T-helper 1 cell treated with Interleukin-12 subunit alpha and Interleukin-12 subunit beta and Interleukin-4 antibody, amounts not matched to agents 30 μg/mL and 1 μg/mL, for 36 hours (primary cell): ENCODE data around the gene PI4K2A.
"Not testable (repeated sequence)": the region's sequence is repeated elsewhere in the genome, so short reads cannot be mapped to it uniquely, and the experiment has no call there.

Experiments
- H3K27ac Mint-ChIP-seq: one replicate; pipeline ENCODE4 v1.8.0; 2021; ENCODE audit warnings: mild to moderate bottlenecking, mixed read lengths
- H3K27me3 Mint-ChIP-seq: one replicate; pipeline ENCODE4 v1.8.0; 2021; ENCODE audit warnings: low read depth, mixed read lengths
- H3K36me3 Mint-ChIP-seq: one replicate; pipeline ENCODE4 v1.8.0; 2021; ENCODE audit warnings: low read depth, mixed read lengths
- H3K4me1 Mint-ChIP-seq: one replicate; pipeline ENCODE4 v1.8.0; 2021; ENCODE audit warnings: low read depth, mixed read lengths
- H3K4me3 Mint-ChIP-seq: one replicate; pipeline ENCODE4 v1.8.0; 2021; ENCODE audit warnings: mild to moderate bottlenecking, moderate library complexity, mixed read lengths
- H3K9me3 Mint-ChIP-seq: one replicate; pipeline ENCODE4 v1.8.0; 2021; ENCODE audit warnings: mixed read lengths

PI4K2A gene

GRCh38 chr10:97618285-97618684 lies 22.2 kb upstream of the PI4K2A start:
- no peaks in the 10 kb centered on the region for H3K4me1 Mint-ChIP-seq

GRCh38 chr10:97618733-97619132 lies 21.7 kb upstream of the PI4K2A start:
- H3K4me1 Mint-ChIP-seq: no peaks in the 10 kb centered on the region
- H3K4me3 Mint-ChIP-seq: no peak overlapping the region
- H3K27ac Mint-ChIP-seq: no peak overlapping the region
- no peaks in the 10 kb centered on the region for H3K9me3 Mint-ChIP-seq
- H3K36me3 Mint-ChIP-seq: no peaks in the 10 kb centered on the region
- H3K27me3 Mint-ChIP-seq: no peaks in the 10 kb centered on the region

More at GRCh38 chr10:97618285-97618684, 22.2 kb upstream of the PI4K2A start:
- Mint-ChIP-seq H3K27me3 (no peaks in the 10 kb centered on the region), H3K9me3 (no peaks in the 10 kb centered on the region), H3K4me3 (no peak overlapping the region), H3K36me3 (no peaks in the 10 kb centered on the region), H3K27ac (no peak overlapping the region)

- H3K9me3 Mint-ChIP-seq: no peaks in the 10 kb centered on the region
- no peaks in the 10 kb centered on the region for H3K36me3 Mint-ChIP-seq
- no peaks in the 10 kb centered on the region for H3K27me3 Mint-ChIP-seq
- no peak overlapping the region for H3K4me3 Mint-ChIP-seq
- H3K4me1 Mint-ChIP-seq: no peaks in the 10 kb centered on the region
- no peak overlapping the region for H3K27ac Mint-ChIP-seq
Observed at GRCh38 chr10:97623277-97623676, 17.2 kb upstream of the PI4K2A start.

GRCh38 chr10:97627731-97628130 lies 12.7 kb upstream of the PI4K2A start:
- no peaks in the 10 kb centered on the region for H3K9me3 Mint-ChIP-seq
- no peak overlapping the region for H3K4me3 Mint-ChIP-seq
- H3K4me1 Mint-ChIP-seq: peaks cover under 1% of the 10 kb centered on the region
- no peak overlapping the region for H3K27ac Mint-ChIP-seq
- H3K27me3 Mint-ChIP-seq: no peaks in the 10 kb centered on the region
- H3K36me3 Mint-ChIP-seq: no peaks in the 10 kb centered on the region

- Mint-ChIP-seq H3K27me3 (no peaks in the 10 kb centered on the region), H3K9me3 (no peaks in the 10 kb centered on the region), H3K4me3 (no peak overlapping the region), H3K27ac (no peak overlapping the region), H3K36me3 (no peaks in the 10 kb centered on the region), H3K4me1 (peaks cover 5% of the 10 kb centered on the region)
Observed at GRCh38 chr10:97628228-97628627, 12.2 kb upstream of the PI4K2A start.

- Mint-ChIP-seq H3K36me3 (no peaks in the 10 kb centered on the region), H3K27ac (no peak overlapping the region), H3K4me3 (no peak overlapping the region), H3K27me3 (no peaks in the 10 kb centered on the region), H3K4me1 (peaks cover 14% of the 10 kb centered on the region), H3K9me3 (no peaks in the 10 kb centered on the region)
Observed at GRCh38 chr10:97629289-97629688, 11.2 kb upstream of the PI4K2A start.

GRCh38 chr10:97631098-97631497 lies 9.4 kb upstream of the PI4K2A start:
- no peaks in the 10 kb centered on the region for H3K36me3 Mint-ChIP-seq
- no peak overlapping the region for H3K27ac Mint-ChIP-seq
- H3K9me3 Mint-ChIP-seq: no peaks in the 10 kb centered on the region
- H3K27me3 Mint-ChIP-seq: no peaks in the 10 kb centered on the region
- peaks cover 14% of the 10 kb centered on the region for H3K4me1 Mint-ChIP-seq
- H3K4me3 Mint-ChIP-seq: no peak overlapping the region

- no peaks in the 10 kb centered on the region for H3K9me3 Mint-ChIP-seq
- peak within 1 kb of the TSS; percentile 73 for H3K27ac Mint-ChIP-seq
- peaks cover 14% of the 10 kb centered on the region for H3K4me1 Mint-ChIP-seq
- no peaks in the 10 kb centered on the region for H3K36me3 Mint-ChIP-seq
- no peaks in the 10 kb centered on the region for H3K27me3 Mint-ChIP-seq
- peak within 1 kb of the TSS; percentile 98 for H3K4me3 Mint-ChIP-seq
Observed at GRCh38 chr10:97632949-97633884, 7.3 kb upstream of the PI4K2A start, which contains the start of gene MORN4. TSS of gene MORN4 (minus strand) at chr10:97633500. CDS start at chr10:97619653, 13,847 bp downstream.

GRCh38 chr10:97633921-97634320 lies 6.5 kb upstream of the PI4K2A start:
- H3K9me3 Mint-ChIP-seq: no peaks in the 10 kb centered on the region
- H3K27ac Mint-ChIP-seq: peak overlapping the region; percentile 67
- H3K27me3 Mint-ChIP-seq: no peaks in the 10 kb centered on the region
- H3K4me3 Mint-ChIP-seq: peak overlapping the region; percentile 98
- H3K36me3 Mint-ChIP-seq: no peaks in the 10 kb centered on the region
- H3K4me1 Mint-ChIP-seq: peaks cover 14% of the 10 kb centered on the region

GRCh38 chr10:97635577-97635976 lies 4.9 kb upstream of the PI4K2A start:
- Mint-ChIP-seq H3K36me3 (no peaks in the 10 kb centered on the region), H3K27me3 (no peaks in the 10 kb centered on the region), H3K4me3 (no peak overlapping the region), H3K4me1 (peaks cover 18% of the 10 kb centered on the region), H3K9me3 (no peaks in the 10 kb centered on the region), H3K27ac (no peak overlapping the region)

- not testable (repeated sequence) for H3K36me3 Mint-ChIP-seq, H3K4me3 Mint-ChIP-seq, H3K9me3 Mint-ChIP-seq, H3K27me3 Mint-ChIP-seq, H3K27ac Mint-ChIP-seq
- H3K4me1 Mint-ChIP-seq: peaks cover 20% of the 10 kb centered on the region
Observed at GRCh38 chr10:97639090-97639489, 1.4 kb upstream of the PI4K2A start.

- Mint-ChIP-seq H3K27me3 (no peaks in the 10 kb centered on the region), H3K4me3 (peak overlapping the region; percentile 98), H3K36me3 (peaks cover 4% of the 10 kb centered on the region), H3K9me3 (no peaks in the 10 kb centered on the region), H3K4me1 (peaks cover 21% of the 10 kb centered on the region), H3K27ac (peak overlapping the region; percentile 88)
Observed at GRCh38 chr10:97640868-97641811, 669 bp downstream of the PI4K2A start.

GRCh38 chr10:97642471-97643159 lies 2.1 kb downstream of the PI4K2A start:
- H3K36me3 Mint-ChIP-seq, H3K27me3 Mint-ChIP-seq, H3K9me3 Mint-ChIP-seq: not testable (repeated sequence)
- Mint-ChIP-seq H3K4me3 (peak overlapping the region; percentile 78), H3K27ac (peak overlapping the region; percentile 60), H3K4me1 (peaks cover 23% of the 10 kb centered on the region)

GRCh38 chr10:97643441-97643985 lies 3.0 kb downstream of the PI4K2A start:
- H3K36me3 Mint-ChIP-seq: peaks cover 4% of the 10 kb centered on the region
- H3K27ac Mint-ChIP-seq: no peak overlapping the region
- peak overlapping the region; percentile 4 for H3K4me3 Mint-ChIP-seq
- H3K9me3 Mint-ChIP-seq: no peaks in the 10 kb centered on the region
- peaks cover 24% of the 10 kb centered on the region for H3K4me1 Mint-ChIP-seq
- no peaks in the 10 kb centered on the region for H3K27me3 Mint-ChIP-seq
